Measurements from ENCODE around the gene RUNX1.

Gene RUNX1

GRCh38 chr21:34899302-34899701, 149.8 kb downstream of the RUNX1 start:
- DNase-seq = no peak
- H3K4me3 ChIP-seq (ENCODE audit: insufficient read depth, low read depth, low read length, poor library complexity, severe bottlenecking) = no peak overlapping the region
- H3K9me3 ChIP-seq (ENCODE audit: control insufficient read depth, low read length) = no peaks in the 10 kb centered on the region
- H3K36me3 ChIP-seq (ENCODE audit: control insufficient read depth, insufficient read depth, low read length) = peaks cover 3% of the 10 kb centered on the region
- H3K4me1 ChIP-seq (ENCODE audit: control insufficient read depth, insufficient read depth, low read length, poor library complexity, severe bottlenecking) = peaks cover 2% of the 10 kb centered on the region
- no peaks in the 10 kb centered on the region for H3K27me3 ChIP-seq (replicated peaks; ENCODE audit: control insufficient read depth, insufficient read depth, low read length, poor library complexity, severe bottlenecking)
- no peak overlapping the region for H3K27ac ChIP-seq (ENCODE audit: insufficient read depth, low read length, poor library complexity, severe bottlenecking)

- H3K36me3 ChIP-seq (ENCODE audit: control insufficient read depth, insufficient read depth, low read length) = peaks cover 3% of the 10 kb centered on the region
- no peak overlapping the region for H3K4me3 ChIP-seq (ENCODE audit: insufficient read depth, low read depth, low read length, poor library complexity, severe bottlenecking)
- DNase-seq = no peak
- H3K9me3 ChIP-seq (ENCODE audit: control insufficient read depth, low read length) = no peaks in the 10 kb centered on the region
- no peak overlapping the region for H3K27ac ChIP-seq (ENCODE audit: insufficient read depth, low read length, poor library complexity, severe bottlenecking)
- peaks cover 2% of the 10 kb centered on the region for H3K4me1 ChIP-seq (ENCODE audit: control insufficient read depth, insufficient read depth, low read length, poor library complexity, severe bottlenecking)
- no peaks in the 10 kb centered on the region for H3K27me3 ChIP-seq (replicated peaks; ENCODE audit: control insufficient read depth, insufficient read depth, low read length, poor library complexity, severe bottlenecking)
Observed at GRCh38 chr21:34897828-34898227, 151.3 kb downstream of the RUNX1 start.

- no peaks in the 10 kb centered on the region for H3K9me3 ChIP-seq (ENCODE audit: control insufficient read depth, low read length)
- H3K4me3 ChIP-seq (ENCODE audit: insufficient read depth, low read depth, low read length, poor library complexity, severe bottlenecking) = no peak overlapping the region
- peaks cover 3% of the 10 kb centered on the region for H3K36me3 ChIP-seq (ENCODE audit: control insufficient read depth, insufficient read depth, low read length)
- H3K4me1 ChIP-seq (ENCODE audit: control insufficient read depth, insufficient read depth, low read length, poor library complexity, severe bottlenecking) = peaks cover 6% of the 10 kb centered on the region
- peak overlapping the region; percentile 2 for H3K27ac ChIP-seq (ENCODE audit: insufficient read depth, low read length, poor library complexity, severe bottlenecking)
- H3K27me3 ChIP-seq (replicated peaks; ENCODE audit: control insufficient read depth, insufficient read depth, low read length, poor library complexity, severe bottlenecking) = no peaks in the 10 kb centered on the region
- DNase-seq = no peak
Observed at GRCh38 chr21:34894401-34894800, 154.7 kb downstream of the RUNX1 start.

- H3K4me3 ChIP-seq (ENCODE audit: insufficient read depth, low read depth, low read length, poor library complexity, severe bottlenecking) = no peak overlapping the region
- no peaks in the 10 kb centered on the region for H3K27me3 ChIP-seq (replicated peaks; ENCODE audit: control insufficient read depth, insufficient read depth, low read length, poor library complexity, severe bottlenecking)
- DNase-seq = no peak
- peaks cover 17% of the 10 kb centered on the region for H3K4me1 ChIP-seq (ENCODE audit: control insufficient read depth, insufficient read depth, low read length, poor library complexity, severe bottlenecking)
- no peaks in the 10 kb centered on the region for H3K9me3 ChIP-seq (ENCODE audit: control insufficient read depth, low read length)
- no peaks in the 10 kb centered on the region for H3K36me3 ChIP-seq (ENCODE audit: control insufficient read depth, insufficient read depth, low read length)
- H3K27ac ChIP-seq (ENCODE audit: insufficient read depth, low read length, poor library complexity, severe bottlenecking) = peak overlapping the region; percentile 19
Observed at GRCh38 chr21:34892209-34892608, 156.9 kb downstream of the RUNX1 start.

- Histone ChIP-seq H3K27ac (ENCODE audit: insufficient read depth, low read length, poor library complexity, severe bottlenecking) (no peak overlapping the region), H3K4me1 (ENCODE audit: control insufficient read depth, insufficient read depth, low read length, poor library complexity, severe bottlenecking) (peaks cover 18% of the 10 kb centered on the region), H3K4me3 (ENCODE audit: insufficient read depth, low read depth, low read length, poor library complexity, severe bottlenecking) (no peak overlapping the region), H3K27me3 (replicated peaks; ENCODE audit: control insufficient read depth, insufficient read depth, low read length, poor library complexity, severe bottlenecking) (no peaks in the 10 kb centered on the region), H3K9me3 (ENCODE audit: control insufficient read depth, low read length) (no peaks in the 10 kb centered on the region), H3K36me3 (ENCODE audit: control insufficient read depth, insufficient read depth, low read length) (no peaks in the 10 kb centered on the region)
- DNase-seq = no peak
Observed at GRCh38 chr21:34891613-34891943, 157.5 kb downstream of the RUNX1 start.

- Histone ChIP-seq H3K36me3 (ENCODE audit: control insufficient read depth, insufficient read depth, low read length) (no peaks in the 10 kb centered on the region), H3K4me1 (ENCODE audit: control insufficient read depth, insufficient read depth, low read length, poor library complexity, severe bottlenecking) (peaks cover 22% of the 10 kb centered on the region), H3K27me3 (replicated peaks; ENCODE audit: control insufficient read depth, insufficient read depth, low read length, poor library complexity, severe bottlenecking) (no peaks in the 10 kb centered on the region), H3K27ac (ENCODE audit: insufficient read depth, low read length, poor library complexity, severe bottlenecking) (no peak overlapping the region), H3K9me3 (ENCODE audit: control insufficient read depth, low read length) (no peaks in the 10 kb centered on the region), H3K4me3 (ENCODE audit: insufficient read depth, low read depth, low read length, poor library complexity, severe bottlenecking) (peak overlapping the region; percentile 60)
- no peak for DNase-seq
Observed at GRCh38 chr21:34890724-34891612, 158.1 kb downstream of the RUNX1 start.

GRCh38 chr21:34890470-34890723, 158.7 kb downstream of the RUNX1 start:
- Histone ChIP-seq H3K27ac (ENCODE audit: insufficient read depth, low read length, poor library complexity, severe bottlenecking) (peak overlapping the region; percentile 84), H3K4me3 (ENCODE audit: insufficient read depth, low read depth, low read length, poor library complexity, severe bottlenecking) (peak overlapping the region; percentile 60)
- DNase-seq = no peak

GRCh38 chr21:34889676-34890469, 159.2 kb downstream of the RUNX1 start:
- DNase-seq = peak; percentile 53 to 61 (median 55)
- peak overlapping the region; percentile 60 for H3K4me3 ChIP-seq (ENCODE audit: insufficient read depth, low read depth, low read length, poor library complexity, severe bottlenecking)
- peak overlapping the region; percentile 84 for H3K27ac ChIP-seq (ENCODE audit: insufficient read depth, low read length, poor library complexity, severe bottlenecking)
- no peaks in the 10 kb centered on the region for H3K9me3 ChIP-seq (ENCODE audit: control insufficient read depth, low read length)
- peaks cover 32% of the 10 kb centered on the region for H3K4me1 ChIP-seq (ENCODE audit: control insufficient read depth, insufficient read depth, low read length, poor library complexity, severe bottlenecking)
- no peaks in the 10 kb centered on the region for H3K36me3 ChIP-seq (ENCODE audit: control insufficient read depth, insufficient read depth, low read length)
- no peaks in the 10 kb centered on the region for H3K27me3 ChIP-seq (replicated peaks; ENCODE audit: control insufficient read depth, insufficient read depth, low read length, poor library complexity, severe bottlenecking)

More at GRCh38 chr21:34890470-34890723, 158.7 kb downstream of the RUNX1 start:
- no peaks in the 10 kb centered on the region for H3K9me3 ChIP-seq (ENCODE audit: control insufficient read depth, low read length)
- peaks cover 28% of the 10 kb centered on the region for H3K4me1 ChIP-seq (ENCODE audit: control insufficient read depth, insufficient read depth, low read length, poor library complexity, severe bottlenecking)
- no peaks in the 10 kb centered on the region for H3K36me3 ChIP-seq (ENCODE audit: control insufficient read depth, insufficient read depth, low read length)
- no peaks in the 10 kb centered on the region for H3K27me3 ChIP-seq (replicated peaks; ENCODE audit: control insufficient read depth, insufficient read depth, low read length, poor library complexity, severe bottlenecking)

DNA sequence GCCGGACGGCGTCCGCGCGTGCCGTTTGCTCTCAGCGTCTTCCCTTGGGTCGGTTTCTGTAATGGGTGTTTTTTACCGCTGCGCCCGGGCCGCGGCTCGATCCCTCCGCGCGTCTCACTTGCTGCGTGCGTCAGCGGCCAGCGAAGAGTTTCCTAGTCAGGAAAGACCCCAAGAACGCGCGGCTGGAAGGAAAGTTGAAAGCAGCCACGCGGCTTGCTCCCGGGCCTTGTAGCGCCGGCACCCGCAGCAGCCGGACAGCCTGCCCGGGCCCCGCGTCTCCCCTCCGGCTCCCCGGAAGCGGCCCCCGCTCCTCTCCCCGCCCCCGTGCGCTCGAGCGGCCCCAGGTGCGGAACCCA, 159.8 kb downstream of the RUNX1 start:
- peak; percentile 35 to 52 (median 39) for DNase-seq
- Histone ChIP-seq H3K27ac (ENCODE audit: insufficient read depth, low read length, poor library complexity, severe bottlenecking) (peak overlapping the region; percentile 84), H3K27me3 (replicated peaks; ENCODE audit: control insufficient read depth, insufficient read depth, low read length, poor library complexity, severe bottlenecking) (no peaks in the 10 kb centered on the region), H3K36me3 (ENCODE audit: control insufficient read depth, insufficient read depth, low read length) (peaks cover 2% of the 10 kb centered on the region), H3K4me3 (ENCODE audit: insufficient read depth, low read depth, low read length, poor library complexity, severe bottlenecking) (peak overlapping the region; percentile 60), H3K9me3 (ENCODE audit: control insufficient read depth, low read length) (no peaks in the 10 kb centered on the region), H3K4me1 (ENCODE audit: control insufficient read depth, insufficient read depth, low read length, poor library complexity, severe bottlenecking) (peaks cover 32% of the 10 kb centered on the region)
